Medulla oblongata (tissue), 1 donor: ENCODE measurements around the gene ZNF217.
A peak's percentile ranks its signal among the peaks of the same experiment; 100 is the strongest.
"Not testable (repeated sequence)": the region's sequence is repeated elsewhere in the genome, so short reads cannot be mapped to it uniquely, and the experiment has no call there.

Source experiments
- DNase-seq: peaks from one replicate; pipeline ENCODE4 v3.0.0-alpha.2; 2015; ENCODE audit errors: extremely low spot score

The ZNF217 gene

DNA sequence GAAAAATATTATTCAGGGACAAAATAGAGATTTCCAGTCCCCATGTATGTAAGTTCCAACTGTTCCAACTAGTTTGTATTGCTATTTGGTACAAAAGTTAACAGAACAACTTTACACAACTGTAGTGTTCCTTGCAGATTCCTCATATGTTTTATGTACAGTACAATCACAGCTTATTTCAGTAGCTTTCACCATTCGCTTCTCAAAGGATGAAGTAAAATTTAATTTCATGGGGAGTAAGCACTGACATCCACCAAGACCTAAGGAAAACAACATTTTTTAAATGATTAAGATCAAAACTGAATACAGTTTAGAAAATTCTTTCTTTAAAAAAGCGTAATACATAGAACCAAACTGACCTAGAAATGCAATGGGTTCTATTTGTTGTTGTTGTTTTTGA is 24.6 kb downstream of the ZNF217 start:
- no peak for DNase-seq

- no peak for DNase-seq
Observed at GRCh38 chr20:53568351-53568750, 25.3 kb downstream of the ZNF217 start.

DNA sequence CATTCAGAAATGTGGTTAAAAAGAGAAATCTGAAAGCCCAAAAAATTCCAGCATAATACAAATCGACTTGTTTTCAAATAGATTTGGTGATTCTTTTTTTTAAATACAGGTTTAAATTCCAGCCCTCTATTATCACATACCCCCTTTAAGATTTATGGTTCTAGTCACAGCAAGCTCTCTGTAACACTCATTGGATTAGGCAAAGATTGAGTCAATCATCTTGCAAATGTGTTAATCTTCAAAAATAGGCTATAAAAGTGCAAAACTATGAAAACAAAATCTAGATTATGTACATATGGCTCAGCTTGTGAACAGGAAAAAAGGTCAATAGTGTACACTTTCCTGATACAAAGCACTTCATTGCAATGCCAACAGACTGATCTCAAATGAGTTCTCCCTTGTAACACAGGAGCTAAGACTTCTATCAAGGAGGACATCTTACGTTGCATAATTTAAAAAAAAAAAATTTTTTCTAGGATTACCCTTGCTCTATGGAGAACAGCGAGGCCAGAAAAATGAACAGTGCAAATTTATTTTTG is 26.2 kb downstream of the ZNF217 start:
- no peak for DNase-seq

DNA sequence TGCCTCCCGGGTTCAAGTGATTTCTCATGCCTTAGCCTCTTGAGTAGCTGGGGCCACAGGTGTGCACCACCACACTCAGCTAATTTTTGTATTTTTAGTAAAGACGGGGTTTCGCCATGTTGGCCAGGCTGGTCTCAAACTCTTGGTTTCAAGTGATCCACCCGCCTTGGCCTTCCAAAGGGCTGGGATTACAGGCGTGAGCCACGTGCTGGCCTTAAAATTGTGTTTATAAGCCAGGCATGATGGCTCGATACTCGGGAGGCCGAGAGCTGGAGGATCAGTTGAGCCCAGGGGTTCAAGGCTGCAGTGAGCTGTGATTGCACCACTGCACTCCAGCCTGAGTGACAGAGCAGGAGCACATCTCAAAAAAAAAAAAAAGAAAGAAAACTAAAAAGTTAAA is 27.0 kb downstream of the ZNF217 start:
- not testable (repeated sequence) for DNase-seq

DNA sequence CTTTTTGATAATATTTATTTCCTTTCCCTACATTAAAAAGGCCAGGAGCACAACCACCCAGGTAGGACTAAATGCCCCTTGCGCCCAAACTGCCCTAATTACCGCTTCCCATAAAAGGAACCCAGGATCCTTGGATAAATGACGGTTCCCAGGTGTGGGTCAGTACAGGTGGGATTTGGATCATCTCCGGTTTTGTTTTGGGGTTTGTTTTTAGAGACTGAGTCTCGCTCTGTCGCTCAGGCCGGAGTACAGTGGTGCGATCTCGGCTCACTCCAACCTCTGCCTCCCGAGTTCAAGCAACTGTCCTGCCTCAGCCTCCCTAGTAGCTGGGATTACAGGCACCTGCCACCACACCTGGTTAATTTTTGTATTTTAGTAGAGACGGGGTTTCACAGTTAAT is 28.4 kb downstream of the ZNF217 start:
- no peak for DNase-seq

DNA sequence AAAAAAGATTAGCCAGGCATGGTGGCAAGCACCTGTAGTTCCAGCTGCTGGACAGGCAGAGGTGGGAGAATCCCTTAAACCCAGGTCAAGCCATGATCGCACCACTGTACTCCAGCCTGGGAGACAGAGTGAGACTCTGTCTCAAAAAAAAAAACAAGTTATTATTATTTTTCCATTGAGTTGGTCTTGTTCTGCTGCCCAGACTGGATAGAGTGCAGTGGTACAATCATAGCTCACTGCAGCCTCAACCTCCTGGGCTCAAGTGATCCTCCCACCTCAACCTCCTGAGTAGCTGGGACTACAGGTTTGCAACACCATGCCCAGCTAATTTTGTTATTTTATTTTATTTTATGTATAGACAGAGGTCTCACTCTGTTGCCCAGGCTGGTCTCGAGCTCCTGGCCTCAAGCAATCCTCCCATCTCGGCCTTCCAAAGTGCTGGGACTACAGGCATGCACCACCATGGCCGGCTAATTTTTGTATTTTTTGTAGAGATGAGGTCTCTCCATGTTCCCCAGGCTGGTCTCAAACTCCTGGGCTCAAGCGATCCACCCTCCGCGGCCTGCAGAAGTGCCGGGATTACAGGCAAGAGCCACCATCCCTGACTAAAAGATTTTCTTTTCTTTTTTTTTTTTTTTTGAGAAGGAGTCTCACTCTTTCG is 31.4 kb downstream of the ZNF217 start:
- DNase-seq = not testable (repeated sequence)

- no peak for DNase-seq
Observed at GRCh38 chr20:53561505-53561904, 32.1 kb downstream of the ZNF217 start.

DNA sequence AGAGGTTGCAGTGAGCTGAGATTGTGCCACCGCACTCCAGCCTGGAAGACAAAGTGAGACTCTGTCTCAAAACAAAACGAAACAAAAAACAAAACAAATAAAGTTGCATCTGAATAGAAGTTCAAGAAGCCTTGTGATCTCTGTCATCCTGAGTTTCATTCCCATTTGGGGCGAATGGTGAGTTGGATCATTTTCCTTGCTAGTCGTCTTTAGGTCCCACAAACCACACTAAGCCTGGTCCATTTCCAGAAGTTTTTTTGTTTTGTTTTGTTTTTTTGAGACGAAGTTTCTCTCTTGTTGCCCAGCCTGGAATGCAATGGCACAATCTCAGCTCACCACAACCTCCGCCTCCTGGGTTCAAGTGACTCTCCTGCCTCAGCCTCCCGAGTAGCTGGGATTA is 33.8 kb downstream of the ZNF217 start:
- DNase-seq = no peak

- DNase-seq = no peak
Observed at GRCh38 chr20:53557130-53557529, 36.5 kb downstream of the ZNF217 start.

- DNase-seq = no peak
Observed at GRCh38 chr20:53556267-53556897, 37.3 kb downstream of the ZNF217 start.

- no peak for DNase-seq
Observed at GRCh38 chr20:53555816-53556215, 37.8 kb downstream of the ZNF217 start.

DNA sequence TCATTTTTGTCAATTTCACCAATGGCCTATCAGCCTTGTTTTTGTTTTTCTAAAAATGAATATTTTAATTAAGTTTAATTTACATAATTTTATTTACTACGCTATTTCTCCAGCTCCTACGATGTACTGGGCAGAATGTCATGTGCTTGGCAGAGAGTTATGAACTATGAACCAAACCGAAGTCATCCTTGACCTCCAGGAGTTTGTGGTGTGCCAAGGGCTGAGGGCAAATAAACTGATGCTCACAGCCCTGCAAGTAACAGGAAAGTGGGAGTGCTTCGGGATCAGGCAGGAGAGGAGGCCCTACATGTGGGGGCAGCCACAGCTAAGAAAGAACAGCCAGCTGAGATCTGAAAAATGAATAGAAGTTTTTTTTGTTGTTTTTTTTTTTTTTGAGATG is 38.6 kb downstream of the ZNF217 start:
- no peak for DNase-seq

GRCh38 chr20:53552572-53552893 is 41.1 kb downstream of the ZNF217 start:
- DNase-seq = not testable (repeated sequence)

GRCh38 chr20:53551719-53552571 is 41.7 kb downstream of the ZNF217 start:
- not testable (repeated sequence) for DNase-seq

DNA sequence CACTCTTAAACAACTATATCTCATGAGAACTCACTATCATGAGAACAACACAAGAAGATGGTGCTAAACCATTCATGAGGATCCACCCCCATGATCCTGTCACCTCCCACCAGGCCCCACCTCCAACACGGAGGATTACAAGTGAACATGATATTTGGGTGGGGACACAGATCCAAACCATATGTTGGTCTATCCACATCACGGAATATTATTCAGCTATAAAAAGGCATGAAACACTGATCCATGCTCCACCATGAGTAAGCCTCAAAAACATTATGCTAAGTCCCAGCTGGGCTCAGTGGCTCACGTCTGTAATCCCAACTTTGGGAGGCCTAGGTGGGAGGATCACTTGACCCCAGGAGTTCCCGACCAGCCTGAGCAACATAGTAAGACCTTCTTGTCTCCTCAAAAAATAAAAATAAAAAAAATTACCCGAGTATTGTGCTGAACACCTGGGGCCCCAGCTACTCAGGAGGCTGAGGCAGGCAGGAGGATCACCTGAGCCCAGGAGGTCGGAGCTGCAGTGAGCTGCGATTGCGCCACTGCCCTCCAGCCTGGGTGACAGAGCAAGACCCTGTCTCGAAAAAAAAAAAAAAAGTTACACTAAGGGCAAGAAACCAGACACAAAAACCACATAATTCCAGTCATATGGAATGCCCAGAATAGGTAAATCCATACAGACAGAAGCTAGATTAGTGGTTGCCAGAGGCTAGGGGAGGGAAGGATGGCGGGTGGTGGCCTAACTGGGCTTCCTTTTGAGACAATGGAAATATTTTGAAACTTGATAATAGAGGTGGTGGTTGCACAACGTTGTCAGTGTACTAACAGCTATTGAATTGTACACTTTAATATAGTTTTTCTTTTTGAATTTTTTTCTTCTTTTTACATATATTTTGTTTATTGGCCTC is 43.1 kb downstream of the ZNF217 start:
- no peak for DNase-seq

DNA sequence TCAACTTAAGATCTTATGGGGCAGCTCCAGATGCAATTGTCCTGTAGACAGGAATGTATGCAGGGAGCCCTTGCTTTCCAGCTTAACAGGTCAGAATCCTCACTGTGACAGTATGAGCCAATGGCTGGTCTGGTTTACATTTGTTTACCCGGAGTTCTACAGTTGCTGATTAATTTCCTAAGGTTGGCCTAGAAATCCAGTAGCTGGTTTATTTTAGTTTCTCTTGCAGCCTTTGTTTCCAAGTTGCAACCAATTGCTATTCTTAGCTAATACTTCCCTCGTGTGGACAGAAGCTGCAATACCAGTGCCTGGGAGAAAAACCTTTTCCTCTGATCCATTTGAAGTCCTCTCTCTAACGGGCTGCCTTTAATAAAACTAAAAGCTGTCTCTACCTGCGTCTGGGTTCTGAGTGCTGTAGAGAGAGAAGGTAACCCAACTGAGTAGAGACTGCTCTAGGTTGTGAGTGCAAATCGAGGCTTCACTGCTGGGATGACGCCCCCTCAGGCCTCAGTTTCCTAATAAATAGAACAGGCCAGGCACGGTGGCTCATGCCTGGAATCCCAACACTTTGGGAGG is 45.9 kb downstream of the ZNF217 start:
- DNase-seq = peak; percentile 76

- DNase-seq = no peak
Observed at GRCh38 chr20:53539516-53539915, 54.1 kb downstream of the ZNF217 start.

- not testable (repeated sequence) for DNase-seq
Observed at GRCh38 chr20:53536382-53536781, 57.3 kb downstream of the ZNF217 start.

DNA sequence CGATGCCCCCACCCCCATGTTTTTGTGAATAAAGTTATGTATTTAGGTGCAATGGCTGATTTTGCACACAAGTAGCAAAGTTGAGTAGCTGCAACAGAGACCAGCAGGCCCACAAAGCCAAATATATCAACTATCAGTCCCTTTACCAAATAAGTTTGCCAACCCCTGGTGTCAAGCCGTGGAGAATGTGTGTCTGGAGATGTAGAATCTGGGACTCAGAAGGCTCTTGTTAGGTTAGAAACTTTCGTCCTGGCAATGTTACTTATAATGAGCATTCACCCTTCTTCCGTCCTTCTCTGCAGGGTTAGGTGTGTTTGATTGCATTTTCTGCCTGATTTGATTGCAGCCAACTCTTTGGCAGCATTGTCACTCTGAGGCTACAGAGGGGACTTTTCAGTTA is 57.8 kb downstream of the ZNF217 start:
- no peak for DNase-seq

DNA sequence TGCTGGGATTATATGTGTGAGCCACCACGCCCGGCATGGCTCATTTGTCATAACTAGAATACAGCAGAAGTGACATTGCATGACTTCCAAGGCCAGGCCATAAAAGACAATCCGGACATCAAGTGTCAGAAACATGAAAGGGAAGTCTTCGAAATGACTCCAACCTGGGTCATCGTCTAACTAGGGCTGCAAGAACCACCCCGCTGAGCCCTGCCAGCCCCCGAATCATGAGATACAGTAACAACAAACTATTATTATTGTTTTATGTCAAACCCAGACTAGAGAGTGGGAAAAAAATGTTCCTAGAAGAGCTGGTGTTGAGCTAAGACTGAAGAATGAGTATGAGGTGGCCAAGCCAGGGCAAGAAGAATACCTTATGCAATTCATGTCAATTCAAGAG is 59.6 kb downstream of the ZNF217 start:
- no peak for DNase-seq

DNA sequence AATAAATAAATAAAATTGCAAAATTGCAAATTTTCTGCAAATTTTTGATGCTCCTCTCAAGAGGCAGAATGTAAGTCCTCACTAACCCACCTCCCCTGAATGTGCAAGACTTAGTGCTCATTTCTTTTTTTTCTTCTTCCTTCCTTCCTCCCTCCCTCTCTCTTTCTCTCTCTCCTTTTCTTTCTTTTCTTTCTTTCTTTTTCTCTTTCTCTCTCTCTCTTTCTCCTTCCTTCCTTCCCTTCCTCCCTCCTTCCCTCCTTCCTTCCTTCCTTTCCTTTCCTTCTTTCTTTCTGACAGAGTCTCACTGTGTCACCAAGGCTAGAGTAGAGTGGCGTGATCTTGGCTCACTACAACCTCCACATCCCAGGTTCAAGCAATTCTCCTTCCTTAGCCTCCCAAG is 60.1 kb downstream of the ZNF217 start:
- DNase-seq = no peak
